Gastrocnemius medialis (tissue), 4 donors: ENCODE data around the gene LBHD2.

Source experiments
- CTCF ChIP-seq, 5 experiments: fragments of 450-650 bp in 3 of 5; fragments of 200-600 bp in 2 of 5; sonication (generic) in 2 of 5; IDR thresholded peaks in 4 of 5; conservative IDR thresholded peaks in 1 of 5; 1 replicate in 4 of 5; 2 replicates in 1 of 5; pipeline ENCODE4 v1.5.1; 2016 to 2019; ENCODE audit warnings: antibody characterized with exemption in 5 of 5, mild to moderate bottlenecking in 3 of 5, moderate library complexity in 3 of 5
- POLR2A ChIP-seq, 2 donors: fragments of 450-650 bp; IDR thresholded peaks; one replicate each; pipeline ENCODE4 v1.6.1; 2017; ENCODE audit warnings: antibody characterized with exemption in 2 of 2, mild to moderate bottlenecking in 2 of 2, moderate library complexity in 2 of 2

GRCh38 chr14:103110681-103111231, 26.7 kb downstream of the LBHD2 start:
- TF ChIP-seq POLR2A (IDR thresholded peaks at IDR 0.05) (no peak), CTCF (IDR thresholded peaks at IDR 0.05 in 4 of 5, conservative IDR thresholded peaks at IDR 0.05 in 1 of 5) (no peak)
